Measurements from ENCODE around the gene KLHDC10. TPM values are rescaled to one million over a fixed set of nuclear protein-coding genes. Genes with fewer than 3 reads are reported as not detected.

Gene KLHDC10
- total and polyA plus RNA-seq, 2 donors (not counting 3 experiments of a cell fraction or from before 2014, with no cell fraction given), result 14.9 to 31.3 TPM

GRCh38 chr7:130137207-130137606, 66.9 kb downstream of the KLHDC10 start:
- Histone ChIP-seq H3K27me3 (ENCODE audit: control insufficient read depth in 2 of 2, insufficient read depth in 2 of 2, low read length in 2 of 2) (no peaks in the 10 kb centered on the region), H3K9me3 (replicated peaks; ENCODE audit: control insufficient read depth, insufficient read depth, low read length) (no peaks in the 10 kb centered on the region), H3K4me3 (replicated peaks in 1 of 3; ENCODE audit: insufficient read depth in 1 of 3, low read depth in 1 of 3, low read length in 3 of 3) (no peak overlapping the region), H3K9me1 (replicated peaks; ENCODE audit: control insufficient read depth, extremely low read depth, insufficient read depth, low read length) (no peaks in the 10 kb centered on the region), H3K36me3 (ENCODE audit: control insufficient read depth in 2 of 2, extremely low read depth in 1 of 2, insufficient read depth in 2 of 2, low read length in 2 of 2) (peaks cover 4 to 5% of the 10 kb centered on the region in 2 experiments), H3K79me2 (ENCODE audit: control insufficient read depth, insufficient read depth, low read length) (no peaks in the 10 kb centered on the region), H4K20me1 (replicated peaks; ENCODE audit: control insufficient read depth, extremely low read depth, insufficient read depth, low read length) (no peaks in the 10 kb centered on the region), H3K4me1 (ENCODE audit: control insufficient read depth, extremely low read depth, insufficient read depth, low read length) (peaks cover 3% of the 10 kb centered on the region), H3K27ac (ENCODE audit: insufficient read depth, low read depth, low read length) (no peak overlapping the region), H2AFZ (ENCODE audit: low read depth, low read length) (no peak overlapping the region), H3K4me2 (ENCODE audit: insufficient read depth, low read length) (no peak overlapping the region), H3K9ac (replicated peaks; ENCODE audit: extremely low read depth, insufficient read depth, low read length) (no peak overlapping the region)
- no peak for TF ChIP-seq MYC (IDR thresholded peaks at IDR 0.05; ENCODE audit: low read depth, low read length)
- TF ChIP-seq POLR2AphosphoS5 (IDR thresholded peaks at IDR 0.05; ENCODE audit: insufficient read depth, low read depth, low read length), result no peak
- no peak for TF ChIP-seq CTCF (IDR thresholded peaks at IDR 0.05; ENCODE audit: extremely low read depth in 1 of 2, insufficient read depth in 1 of 2, low read depth in 1 of 2, low read length in 2 of 2)
- no peak for TF ChIP-seq MAX (IDR thresholded peaks at IDR 0.05; ENCODE audit: insufficient read depth, insufficient read length)
- no peak for TF ChIP-seq JUN (IDR thresholded peaks at IDR 0.05; ENCODE audit: borderline replicate concordance, insufficient read depth, insufficient read length, low read depth)
- TF ChIP-seq EZH2 (IDR thresholded peaks at IDR 0.05; ENCODE audit: borderline replicate concordance, low read depth, low read length, severe bottlenecking), result no peak
- no peak for TF ChIP-seq GATA2 (IDR thresholded peaks at IDR 0.05; ENCODE audit: insufficient read depth, insufficient read length, low read depth, low read length)
- no peak for TF ChIP-seq POLR2A (IDR thresholded peaks at IDR 0.05; ENCODE audit: low read depth, low read length)
- TF ChIP-seq FOS (IDR thresholded peaks at IDR 0.05; ENCODE audit: borderline replicate concordance, insufficient read depth, low read length), result no peak
- FAIRE-seq (no peak), DNase-seq (ENCODE audit: low read depth, low spot score) (no peak)
- dilution Hi-C loops (cut with MboI; ENCODE audit: extremely low pct_ligation_motif_present, low sequenced_read_pairs) (no loop called here), intact Hi-C loops (cut with micrococcal nuclease) (no loop called here)
- ChIA-PET CTCF (interaction anchor here (1.8 kb wide), 1 partner anchor 65 kb away, joined by 5 read pairs; no protein-coding TSS in a partner anchor), POLR2A (no interaction called here)
- no TSS peak for BruUV-seq (replicated peaks)

Measured in endothelial cell of umbilical vein (primary cell).